DOHH2 (cell line): Measurements from ENCODE around the gene RIPK4.

ENCODE experiments used
- H3F3A ChIP-seq: fragments of 200-600 bp; sonication (generic), shearing (Covaris generic); 2 replicates; pipeline ENCODE4 v1.6.0; 2016; ENCODE audit warnings: antibody characterized with exemption, mild to moderate bottlenecking; ENCODE audit not compliant: control insufficient read depth, insufficient read depth
- H3K27ac ChIP-seq: fragments of 200-600 bp; sonication (generic); 2 replicates; pipeline ENCODE4 v1.5.1; 2014; ENCODE audit warnings: low read depth, mild to moderate bottlenecking, low read length, moderate library complexity
- H3K27me3 ChIP-seq: fragments of 200-600 bp; sonication (generic); 2 replicates; pipeline ENCODE4 v1.6.1; 2014; ENCODE audit warnings: mild to moderate bottlenecking, low read length, mixed read lengths; ENCODE audit not compliant: control insufficient read depth
- H3K36me3 ChIP-seq: fragments of 200-600 bp; sonication (generic); 2 replicates; pipeline ENCODE4 v1.6.1; 2014; ENCODE audit warnings: mild to moderate bottlenecking, low read length, moderate library complexity, mixed read lengths; ENCODE audit not compliant: control insufficient read depth
- H3K4me1 ChIP-seq: fragments of 200-600 bp; sonication (generic); 2 replicates; pipeline ENCODE4 v1.6.1; 2014; ENCODE audit warnings: mild to moderate bottlenecking, low read length, mixed read lengths; ENCODE audit not compliant: control insufficient read depth
- H3K4me2 ChIP-seq: fragments of 200-600 bp; sonication (generic); 2 replicates; pipeline ENCODE4 v1.6.0; 2014; ENCODE audit warnings: mild to moderate bottlenecking, low read length, moderate library complexity
- H3K4me3 ChIP-seq: fragments of 200-600 bp; sonication (generic); 2 replicates; pipeline ENCODE4 v1.5.1; 2014; ENCODE audit warnings: mild to moderate bottlenecking, low read length, mixed read lengths
- H3K79me2 ChIP-seq: fragments of 200-600 bp; sonication (generic); 2 replicates; pipeline ENCODE4 v1.6.1; 2014; ENCODE audit warnings: mild to moderate bottlenecking, low read length, mixed read lengths; ENCODE audit not compliant: control insufficient read depth
- H3K9me2 ChIP-seq: fragments of 200-600 bp; sonication (generic); replicated peaks from 2 replicates; pipeline ENCODE4 v1.6.1; 2014; ENCODE audit warnings: mild to moderate bottlenecking, low read length, mixed read lengths; ENCODE audit not compliant: control insufficient read depth
- H3K9me3 ChIP-seq: fragments of 200-600 bp; sonication (generic); 2 replicates; pipeline ENCODE4 v1.6.1; 2014; ENCODE audit warnings: antibody characterized with exemption, low read length, mixed read lengths; ENCODE audit not compliant: control insufficient read depth, insufficient read depth
- H4K20me1 ChIP-seq: fragments of 200-600 bp; sonication (generic); 2 replicates; pipeline ENCODE4 v1.6.0; 2014; ENCODE audit warnings: low read depth, mild to moderate bottlenecking, antibody characterized with exemption, low read length, moderate library complexity; ENCODE audit not compliant: control insufficient read depth, insufficient read depth
- EZH2phosphoT487 ChIP-seq: fragments of 200-600 bp; sonication (generic); IDR thresholded peaks from 2 replicates; pipeline ENCODE4 v1.6.1; 2017; ENCODE audit warnings: borderline replicate concordance, mild to moderate bottlenecking, antibody characterized with exemption, low read length, moderate library complexity, mixed read lengths
- TF ChIP-seq, protein P1 (sequence below): fragments of 200-600 bp; sonication (generic); IDR thresholded peaks from one replicate; pipeline ENCODE4 v1.5.1; 2014; ENCODE audit warnings: antibody characterized with exemption, mild to moderate bottlenecking, low read depth, low read length; ENCODE audit not compliant: poor library complexity, severe bottlenecking

RIPK4 gene

DNA sequence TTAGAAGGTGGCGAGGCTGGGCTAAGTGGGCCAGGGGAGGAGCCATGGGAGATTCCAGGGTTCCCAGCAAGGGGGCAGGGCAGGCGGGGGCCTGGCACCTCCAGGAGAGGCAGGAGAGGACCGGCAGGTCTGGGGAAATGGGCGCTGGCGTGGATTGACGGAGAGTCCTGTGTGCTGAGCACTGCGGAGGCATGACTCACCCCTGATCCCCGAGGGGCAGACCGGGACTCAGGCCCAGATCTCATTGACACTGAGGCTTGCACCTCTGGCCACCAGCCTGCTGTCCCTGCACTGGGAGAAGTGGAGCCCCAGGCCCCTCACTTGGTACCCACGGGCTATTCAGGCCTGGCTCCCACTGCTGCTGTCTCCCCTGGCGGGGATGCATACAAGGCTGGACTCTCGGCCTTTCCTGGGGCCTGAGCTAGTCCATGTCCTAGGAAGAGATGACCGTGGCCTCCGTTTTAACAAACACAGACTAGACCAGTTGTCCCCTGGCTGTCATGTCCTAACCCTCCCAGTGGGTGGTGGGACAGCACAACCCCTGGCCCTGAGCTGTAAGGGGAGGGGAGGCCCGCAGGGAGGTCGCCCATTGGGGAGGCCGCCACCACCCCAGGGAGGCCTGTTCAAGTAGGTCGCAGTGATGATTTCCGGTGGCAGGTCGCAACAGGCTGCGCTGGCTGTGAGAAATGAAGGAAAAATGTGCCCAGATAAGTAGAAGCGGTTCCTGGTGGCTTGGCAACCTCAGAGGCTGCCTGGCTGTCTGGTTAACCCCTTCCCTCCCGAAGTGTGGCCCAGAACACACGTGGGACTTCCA lies 39.7 kb downstream of the RIPK4 start:
- H3F3A ChIP-seq, result 0 out of 2 replicates have a peak, but pooled peaks cover 3% of the 10 kb centered on the region
- no peak overlapping the region for H3K4me2 ChIP-seq
- H3K4me3 ChIP-seq, result no peak overlapping the region
- TF ChIP-seq EZH2phosphoT487, result no peak
- TF ChIP-seq, protein P1, sequence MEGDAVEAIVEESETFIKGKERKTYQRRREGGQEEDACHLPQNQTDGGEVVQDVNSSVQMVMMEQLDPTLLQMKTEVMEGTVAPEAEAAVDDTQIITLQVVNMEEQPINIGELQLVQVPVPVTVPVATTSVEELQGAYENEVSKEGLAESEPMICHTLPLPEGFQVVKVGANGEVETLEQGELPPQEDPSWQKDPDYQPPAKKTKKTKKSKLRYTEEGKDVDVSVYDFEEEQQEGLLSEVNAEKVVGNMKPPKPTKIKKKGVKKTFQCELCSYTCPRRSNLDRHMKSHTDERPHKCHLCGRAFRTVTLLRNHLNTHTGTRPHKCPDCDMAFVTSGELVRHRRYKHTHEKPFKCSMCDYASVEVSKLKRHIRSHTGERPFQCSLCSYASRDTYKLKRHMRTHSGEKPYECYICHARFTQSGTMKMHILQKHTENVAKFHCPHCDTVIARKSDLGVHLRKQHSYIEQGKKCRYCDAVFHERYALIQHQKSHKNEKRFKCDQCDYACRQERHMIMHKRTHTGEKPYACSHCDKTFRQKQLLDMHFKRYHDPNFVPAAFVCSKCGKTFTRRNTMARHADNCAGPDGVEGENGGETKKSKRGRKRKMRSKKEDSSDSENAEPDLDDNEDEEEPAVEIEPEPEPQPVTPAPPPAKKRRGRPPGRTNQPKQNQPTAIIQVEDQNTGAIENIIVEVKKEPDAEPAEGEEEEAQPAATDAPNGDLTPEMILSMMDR, result no peak
- H4K20me1 ChIP-seq, result no peaks in the 10 kb centered on the region
- H3K9me2 ChIP-seq, result no peaks in the 10 kb centered on the region
- H3K27me3 ChIP-seq, result no peaks in the 10 kb centered on the region; the same call in 1 of the 2 replicates
- peaks cover 37% of the 10 kb centered on the region for H3K4me1 ChIP-seq
- H3K79me2 ChIP-seq, result no peaks in the 10 kb centered on the region
- no peaks in the 10 kb centered on the region for H3K36me3 ChIP-seq
- H3K9me3 ChIP-seq, result peaks cover 6% of the 10 kb centered on the region; the same call in 1 of the 2 replicates
- no peak overlapping the region for H3K27ac ChIP-seq

DNA sequence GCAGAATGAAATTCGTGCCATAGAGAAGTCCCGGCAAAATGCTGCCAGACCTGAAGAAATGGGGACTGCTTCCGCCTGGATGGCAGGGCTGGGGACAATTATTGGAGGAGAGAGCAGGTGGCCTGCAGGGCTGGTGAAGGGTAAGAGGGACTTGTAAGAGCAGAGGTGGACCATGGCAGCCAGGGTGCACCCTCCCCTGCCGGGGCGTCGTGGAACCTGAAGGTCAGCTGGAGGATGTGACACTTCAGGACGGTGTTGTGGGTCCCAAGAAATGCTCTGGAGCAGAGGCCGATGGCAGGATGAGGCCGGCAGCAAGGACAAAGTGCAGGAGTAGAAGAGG lies 40.3 kb downstream of the RIPK4 start:
- Histone ChIP-seq H3K9me3 (peaks cover 1% of the 10 kb centered on the region; the same call in 1 of the 2 replicates), H3K4me2 (no peak overlapping the region), H3K36me3 (no peaks in the 10 kb centered on the region), H3K4me1 (peaks cover 32% of the 10 kb centered on the region), H3K4me3 (no peak overlapping the region), H3K27ac (no peak overlapping the region), H3K27me3 (no peaks in the 10 kb centered on the region; the same call in 1 of the 2 replicates), H3K9me2 (no peaks in the 10 kb centered on the region), H3F3A (no peaks in the 10 kb centered on the region), H3K79me2 (no peaks in the 10 kb centered on the region), H4K20me1 (no peaks in the 10 kb centered on the region)
- TF ChIP-seq, protein P1, result no peak
- TF ChIP-seq EZH2phosphoT487, result no peak

DNA sequence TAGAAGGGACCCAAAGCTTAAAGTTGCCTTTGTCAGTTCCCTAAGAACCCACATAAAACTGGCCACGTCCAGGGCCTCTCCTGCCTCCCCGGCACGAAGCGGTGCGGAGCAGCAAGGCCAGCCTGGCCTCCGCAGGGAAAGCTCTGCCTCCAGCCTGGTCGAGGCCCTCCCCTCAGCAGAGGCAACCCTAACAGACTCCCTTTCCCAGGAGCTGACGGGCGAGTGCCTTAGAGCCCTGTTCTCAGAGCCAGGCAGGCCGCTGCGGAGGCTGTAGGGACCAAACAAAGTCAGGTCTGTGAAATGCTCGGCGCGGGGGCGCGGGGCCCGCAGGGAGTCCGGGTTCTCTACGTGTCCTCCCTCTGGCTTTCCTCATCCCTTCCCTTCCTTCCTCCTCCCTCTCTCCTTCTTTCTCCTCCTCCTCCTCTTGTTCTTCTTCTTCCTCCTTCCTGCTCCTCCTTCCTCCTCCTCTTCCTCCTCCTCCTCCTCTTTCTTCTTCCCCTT lies 40.7 kb downstream of the RIPK4 start:
- H3K9me3 ChIP-seq, result no peaks in the 10 kb centered on the region
- no peaks in the 10 kb centered on the region for H4K20me1 ChIP-seq
- H3K27ac ChIP-seq, result no peak overlapping the region
- TF ChIP-seq, protein P1, result no peak
- TF ChIP-seq EZH2phosphoT487, result no peak
- peaks cover 32% of the 10 kb centered on the region for H3K4me1 ChIP-seq
- H3K79me2 ChIP-seq, result no peaks in the 10 kb centered on the region
- H3K4me2 ChIP-seq, result no peak overlapping the region
- H3K36me3 ChIP-seq, result no peaks in the 10 kb centered on the region
- H3K9me2 ChIP-seq, result no peaks in the 10 kb centered on the region
- H3K27me3 ChIP-seq, result no peaks in the 10 kb centered on the region; the same call in 1 of the 2 replicates
- H3K4me3 ChIP-seq, result no peak overlapping the region
- no peaks in the 10 kb centered on the region for H3F3A ChIP-seq
